Stomach (tissue), 9 donors: ENCODE measurements around the gene IRF3. TPM values are rescaled to one million over a fixed set of nuclear protein-coding genes. Genes with fewer than 3 reads are reported as not detected.

Source experiments
- DNase-seq, 2 donors: peaks; one replicate each; pipeline versions ENCODE4 v3.0.0 to v3.0.0-alpha.2; 2013 to 2019
- H3K27ac ChIP-seq, 5 donors: fragments of 200-600 bp in 4 of 5; sonication (generic) in 4 of 5; one replicate each; pipeline ENCODE4 v1.5.1; 2013 to 2019; ENCODE audit warnings: mild to moderate bottlenecking in 1 of 5, moderate library complexity in 1 of 5
- H3K27me3 ChIP-seq, 3 donors: fragments of 200-600 bp; sonication (generic); one replicate each; pipeline ENCODE4 v1.5.1; 2017 to 2019; ENCODE audit warnings: mixed run types in 1 of 3
- H3K36me3 ChIP-seq, 4 donors: fragments of 200-600 bp; sonication (generic); 1 replicate in 3 of 4; 2 replicates in 1 of 4; pipeline ENCODE4 v1.5.1; 2016 to 2019
- H3K4me1 ChIP-seq, 4 donors: fragments of 200-600 bp; sonication (generic); one replicate each; pipeline ENCODE4 v1.5.1; 2016 to 2019
- H3K4me3 ChIP-seq, 4 donors: fragments of 200-600 bp; sonication (generic) in 3 of 4; one replicate each; pipeline ENCODE4 v1.5.1; 2016 to 2019; ENCODE audit warnings: mild to moderate bottlenecking in 1 of 4
- H3K9me3 ChIP-seq, 4 donors: fragments of 200-600 bp; sonication (generic); one replicate each; pipeline ENCODE4 v1.5.1; 2016 to 2019
- EP300 ChIP-seq: sonication (generic); formaldehyde crosslinking; IDR thresholded peaks from one replicate; pipeline ENCODE4 v1.6.1; 2017; ENCODE audit warnings: antibody characterized with exemption
- POLR2A ChIP-seq, 4 donors: fragments of 450-650 bp; IDR thresholded peaks; one replicate each; pipeline ENCODE4 v1.6.1; 2016; ENCODE audit warnings: antibody characterized with exemption in 4 of 4, control low read depth in 2 of 4, mild to moderate bottlenecking in 1 of 4, moderate library complexity in 1 of 4
- POLR2AphosphoS5 ChIP-seq, 3 donors: sonication (generic); formaldehyde crosslinking; IDR thresholded peaks; one replicate each; pipeline ENCODE4 v1.6.1; 2016; ENCODE audit warnings: antibody characterized with exemption in 3 of 3
- WGBS, 5 donors: extraction: QIAGEN DNeasy Blood & Tissue Kit in 3 of 5; methylation state at CpG; one replicate each; pipeline versions ENCODE4 v1.1.5 to v1.1.7; 2013 to 2018; 5-methylcytosine and 5-hydroxymethylcytosine counted together
- intact Hi-C: fragments of 100-400 bp; cut with DNase I; formaldehyde crosslinking; loops from one replicate; pipeline ENCODE4 v1.15.1; 2023; ENCODE audit warnings: low total_unique reads
- polyA plus RNA-seq, 3 donors: library from polyadenylated mRNA; stranded (reverse); fragments of 200-250 nt; gene quantifications; one replicate each; pipeline ENCODE4 v1.2.3, GENCODE V29; 2013
- total RNA-seq, 5 donors: library from RNA; depleted of rRNA; stranded (reverse); fragments of >200 nt; gene quantifications; one replicate each; pipeline versions ENCODE4 v1.1.0 to v1.2.3, GENCODE V29; 2014 to 2016
- TF ChIP-seq, protein P1 (sequence below), 7 experiments: fragments of 450-650 bp in 4 of 7; fragments of 200-600 bp in 3 of 7; sonication (generic) in 3 of 7; IDR thresholded peaks; one replicate each; pipeline ENCODE4 v1.5.1; 2016 to 2019; ENCODE audit warnings: antibody characterized with exemption in 7 of 7, control low read depth in 2 of 7, mild to moderate bottlenecking in 1 of 7
- donor health status: healthy with polysubstance abuse.
- donor health status: Bipolar disorder and iron deficiency.
- donor health status: healthy.

The IRF3 gene
- total and polyA plus RNA-seq, 8 donors: 28.3 to 380 (median 108) TPM

DNA sequence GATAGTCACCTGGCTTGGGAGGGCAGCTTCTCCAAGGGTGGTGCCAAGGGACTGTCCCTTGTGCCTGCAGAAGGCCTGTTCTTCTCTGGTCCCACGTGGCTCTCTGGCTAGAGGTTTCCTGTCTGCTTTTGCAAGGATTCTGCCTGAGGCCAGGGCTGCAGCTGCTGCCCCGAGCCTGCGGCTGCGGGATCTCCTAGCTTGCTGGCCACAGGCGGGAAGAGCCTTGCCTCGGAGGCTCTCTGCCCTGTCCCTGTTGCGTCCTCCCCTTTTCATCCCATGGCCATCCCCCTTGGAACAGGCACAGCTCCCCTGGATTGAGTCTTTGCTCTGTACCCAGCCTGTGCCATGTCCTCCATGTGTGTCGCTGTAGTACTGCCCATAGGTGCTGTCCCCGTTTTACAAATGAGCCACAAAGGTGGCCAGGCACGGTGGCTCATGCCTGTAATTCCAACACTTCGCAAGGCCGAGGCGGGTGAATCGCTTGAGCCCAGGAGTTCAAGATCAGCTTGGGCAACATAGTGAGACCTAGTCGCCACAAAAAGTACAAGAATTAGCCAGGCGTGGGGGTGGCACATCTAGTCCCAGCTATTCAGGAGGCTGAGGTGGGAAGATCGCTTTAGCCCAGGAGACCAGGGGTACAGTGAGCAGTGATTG, 9.1 kb downstream of the IRF3 start:
- Histone ChIP-seq H3K27me3 (no peaks in the 10 kb centered on the region), H3K27ac (no peak overlapping the region), H3K36me3 (peaks cover 91 to 100% (median 100%) of the 10 kb centered on the region in 4 donors), H3K4me3 (no peak overlapping the region), H3K9me3 (no peaks in the 10 kb centered on the region), H3K4me1 (no peaks in the 10 kb centered on the region)
- WGBS, 5 donors: 88 to 91% (median 89%) methylated on average over 17 of the region's 17 CpGs
- TF ChIP-seq, protein P1, sequence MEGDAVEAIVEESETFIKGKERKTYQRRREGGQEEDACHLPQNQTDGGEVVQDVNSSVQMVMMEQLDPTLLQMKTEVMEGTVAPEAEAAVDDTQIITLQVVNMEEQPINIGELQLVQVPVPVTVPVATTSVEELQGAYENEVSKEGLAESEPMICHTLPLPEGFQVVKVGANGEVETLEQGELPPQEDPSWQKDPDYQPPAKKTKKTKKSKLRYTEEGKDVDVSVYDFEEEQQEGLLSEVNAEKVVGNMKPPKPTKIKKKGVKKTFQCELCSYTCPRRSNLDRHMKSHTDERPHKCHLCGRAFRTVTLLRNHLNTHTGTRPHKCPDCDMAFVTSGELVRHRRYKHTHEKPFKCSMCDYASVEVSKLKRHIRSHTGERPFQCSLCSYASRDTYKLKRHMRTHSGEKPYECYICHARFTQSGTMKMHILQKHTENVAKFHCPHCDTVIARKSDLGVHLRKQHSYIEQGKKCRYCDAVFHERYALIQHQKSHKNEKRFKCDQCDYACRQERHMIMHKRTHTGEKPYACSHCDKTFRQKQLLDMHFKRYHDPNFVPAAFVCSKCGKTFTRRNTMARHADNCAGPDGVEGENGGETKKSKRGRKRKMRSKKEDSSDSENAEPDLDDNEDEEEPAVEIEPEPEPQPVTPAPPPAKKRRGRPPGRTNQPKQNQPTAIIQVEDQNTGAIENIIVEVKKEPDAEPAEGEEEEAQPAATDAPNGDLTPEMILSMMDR (IDR thresholded peaks at IDR 0.05): no peak
- no peak for TF ChIP-seq EP300
- TF ChIP-seq POLR2A (IDR thresholded peaks at IDR 0.05): no peak
- no peak for TF ChIP-seq POLR2AphosphoS5 (IDR thresholded peaks at IDR 0.05)
- no peak for DNase-seq
- intact Hi-C loops: no loop called here

DNA sequence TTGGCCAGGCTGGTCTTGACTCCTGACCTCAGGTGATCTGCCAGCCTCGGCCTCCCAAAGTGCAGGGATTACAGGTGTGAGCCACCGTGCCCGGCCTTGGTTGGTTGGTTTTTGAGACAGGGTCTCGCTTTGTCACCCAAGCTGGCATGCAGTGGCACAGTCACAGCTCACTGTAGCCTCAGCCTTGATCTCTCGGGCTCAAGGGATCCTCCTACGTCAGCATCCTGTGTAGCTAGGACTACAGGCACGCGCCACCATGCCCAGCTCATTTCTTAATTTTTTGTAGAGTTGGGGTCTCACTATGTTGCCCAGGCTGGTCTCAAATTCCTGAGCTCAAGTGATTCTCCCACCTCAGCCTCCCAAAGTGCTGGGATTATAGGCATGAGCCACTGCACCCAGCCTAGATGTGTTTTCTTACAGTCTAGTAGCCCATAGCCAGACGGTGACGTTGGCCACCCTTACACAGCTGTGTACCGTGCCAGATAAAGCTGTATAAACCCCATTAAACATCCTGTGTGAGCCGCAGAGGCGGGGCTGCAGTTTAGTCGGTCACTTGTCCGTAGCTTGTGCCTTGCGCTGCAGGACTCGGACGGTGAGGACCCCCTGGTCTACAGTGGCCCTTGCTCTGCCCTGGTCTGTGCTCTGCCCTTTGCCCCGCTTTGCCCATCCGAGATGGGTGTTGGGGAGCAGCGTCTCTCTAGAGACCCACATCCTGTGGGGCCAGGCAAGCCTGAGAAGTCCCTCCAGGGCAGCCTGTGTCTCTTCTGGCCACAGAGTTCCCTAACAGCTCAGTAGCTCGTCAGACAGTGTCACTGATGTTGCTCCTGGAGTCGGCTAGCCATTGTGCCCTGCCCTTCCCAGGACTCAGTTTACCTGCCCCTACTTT, 9.8 kb downstream of the IRF3 start:
- Histone ChIP-seq H3K36me3 (peaks cover 90 to 100% (median 100%) of the 10 kb centered on the region in 4 donors), H3K27ac (no peak overlapping the region), H3K27me3 (no peaks in the 10 kb centered on the region), H3K4me3 (no peak overlapping the region), H3K9me3 (no peaks in the 10 kb centered on the region), H3K4me1 (no peaks in the 10 kb centered on the region)
- intact Hi-C loops: no loop called here
- no peak for TF ChIP-seq POLR2A (IDR thresholded peaks at IDR 0.05)
- no peak for TF ChIP-seq POLR2AphosphoS5 (IDR thresholded peaks at IDR 0.05)
- TF ChIP-seq, protein P1 (IDR thresholded peaks at IDR 0.05): no peak
- TF ChIP-seq EP300: no peak
- 87 to 90% (median 89%) methylated on average over 22 to 23 of the region's 23 CpGs for WGBS, 5 donors
- no peak for DNase-seq

DNA sequence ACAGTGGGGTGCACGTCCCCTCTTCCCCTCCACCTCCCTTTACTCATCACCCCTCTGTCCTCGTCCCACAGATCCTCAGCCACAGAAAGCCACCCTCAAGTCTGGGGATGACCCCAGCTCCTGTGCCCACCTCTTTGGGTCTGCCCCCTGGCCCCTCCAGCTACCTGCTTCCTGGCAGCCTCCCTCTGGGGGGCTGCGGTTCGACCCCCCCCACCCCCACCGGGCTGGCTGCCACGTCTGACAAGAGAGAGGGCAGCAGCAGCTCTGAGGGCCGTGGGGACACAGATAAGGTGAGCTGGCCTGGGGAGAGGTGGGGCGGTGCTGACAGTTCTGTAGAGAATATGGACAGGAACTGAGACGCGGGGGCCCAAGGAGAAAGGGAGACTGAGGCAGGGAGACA, 11.1 kb downstream of the IRF3 start:
- no peak for DNase-seq
- Histone ChIP-seq H3K27me3 (no peaks in the 10 kb centered on the region), H3K9me3 (no peaks in the 10 kb centered on the region), H3K36me3 (peaks cover 91 to 100% (median 100%) of the 10 kb centered on the region in 4 donors), H3K4me3 (no peak overlapping the region), H3K4me1 (no peaks in the 10 kb centered on the region), H3K27ac (no peak overlapping the region)
- TF ChIP-seq, protein P1 (IDR thresholded peaks at IDR 0.05): no peak
- no peak for TF ChIP-seq EP300
- intact Hi-C loops: no loop called here
- 77 to 86% (median 84%) methylated on average over 10 of the region's 10 CpGs for WGBS, 5 donors

DNA sequence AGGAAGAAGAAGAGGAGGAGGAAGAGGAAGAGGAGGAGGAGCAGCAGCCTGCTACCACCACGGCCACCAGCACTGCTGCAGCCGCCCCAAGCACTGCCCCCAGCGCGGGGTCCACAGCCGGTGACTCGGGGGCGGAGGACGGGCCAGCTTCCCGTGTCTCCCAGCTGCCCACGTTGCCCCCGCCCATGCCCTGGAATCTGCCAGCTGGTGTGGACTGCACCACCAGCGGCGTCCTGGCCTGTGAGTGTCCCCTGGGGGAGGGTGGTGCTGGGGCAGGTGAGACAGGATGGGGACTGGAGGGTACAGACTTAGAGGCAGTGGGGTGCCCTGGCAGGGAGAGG, 12.2 kb downstream of the IRF3 start:
- H3K27me3 ChIP-seq: no peaks in the 10 kb centered on the region
- intact Hi-C loops: no loop called here
- H3K27ac ChIP-seq: no peak overlapping the region
- H3K36me3 ChIP-seq: peaks cover 83 to 100% (median 100%) of the 10 kb centered on the region in 4 donors
- H3K9me3 ChIP-seq: no peaks in the 10 kb centered on the region
- TF ChIP-seq POLR2A (IDR thresholded peaks at IDR 0.05): no peak
- no peak for TF ChIP-seq EP300
- H3K4me1 ChIP-seq: no peaks in the 10 kb centered on the region
- DNase-seq: no peak
- no peak overlapping the region for H3K4me3 ChIP-seq
- WGBS, 5 donors: 85 to 92% (median 89%) methylated on average over 13 of the region's 13 CpGs
